GM19463 (cell line): ENCODE measurements around the gene COL4A2.

ENCODE experiments used
- ATAC-seq: cut with Tn5 transposase; IDR thresholded peaks from one replicate; pipeline ENCODE4 v1.9.1; 2021; ENCODE audit warnings: mild to moderate bottlenecking, moderate library complexity; ENCODE audit not compliant: unreplicated experiment

The COL4A2 gene

DNA sequence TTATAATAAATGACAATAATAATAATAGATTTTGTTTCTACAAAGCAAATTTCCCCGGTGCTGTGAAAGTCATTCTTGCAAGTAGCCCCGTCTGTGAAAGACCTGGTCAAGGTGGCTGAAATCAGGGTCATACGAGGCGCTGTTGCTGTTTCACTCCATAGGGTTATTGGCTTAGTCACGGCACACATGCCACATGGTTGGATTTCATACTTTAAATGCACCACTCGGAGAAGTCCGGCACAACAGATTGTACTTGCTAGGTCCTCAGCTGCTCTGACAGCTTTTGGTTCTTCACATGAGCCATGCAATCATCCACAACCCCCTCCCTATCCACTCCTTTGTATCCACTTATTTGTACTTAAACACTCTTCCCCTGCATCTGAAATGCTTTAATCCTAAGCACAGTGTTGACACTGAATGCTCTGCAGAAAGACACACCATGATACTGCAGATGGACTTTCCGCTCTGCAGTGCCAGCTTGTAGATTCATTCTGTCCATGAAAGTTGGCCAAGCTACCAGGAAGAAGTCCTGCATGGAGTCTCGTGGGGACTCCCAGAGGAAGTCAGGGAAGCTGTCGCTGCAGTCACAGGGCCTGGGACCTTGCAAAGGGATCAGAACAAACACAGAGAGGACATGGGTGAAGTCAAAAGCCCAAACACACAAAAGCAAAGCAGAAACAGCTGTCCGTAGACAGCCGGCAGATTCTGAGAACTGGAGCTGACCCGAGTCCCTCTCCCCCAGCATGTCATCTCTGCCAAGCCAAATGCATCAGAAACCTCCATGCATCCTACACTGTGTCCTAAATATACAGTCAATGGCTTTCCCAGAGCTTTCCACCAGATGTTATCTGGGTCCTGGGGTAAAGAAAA, 124.6 kb downstream of the COL4A2 start:
- ATAC-seq: no peak

DNA sequence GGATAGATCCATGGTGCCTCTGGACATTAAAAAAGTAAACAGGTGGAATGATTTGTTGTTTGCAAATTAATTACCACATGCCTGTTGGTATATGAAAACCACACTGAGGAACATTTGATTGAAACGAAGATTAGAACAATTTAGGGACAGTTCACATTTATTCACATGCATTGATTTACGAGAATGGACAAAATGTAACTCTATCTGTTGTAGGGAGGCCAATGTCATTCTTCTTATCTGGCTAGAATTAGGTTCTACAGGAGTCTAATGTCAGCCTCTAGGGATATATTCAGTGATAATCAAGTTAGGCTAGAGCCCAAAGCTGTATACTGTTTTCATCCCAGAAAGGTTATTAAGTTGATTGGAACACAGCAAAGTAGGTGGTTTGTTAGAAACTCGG, 125.4 kb downstream of the COL4A2 start:
- no peak for ATAC-seq

DNA sequence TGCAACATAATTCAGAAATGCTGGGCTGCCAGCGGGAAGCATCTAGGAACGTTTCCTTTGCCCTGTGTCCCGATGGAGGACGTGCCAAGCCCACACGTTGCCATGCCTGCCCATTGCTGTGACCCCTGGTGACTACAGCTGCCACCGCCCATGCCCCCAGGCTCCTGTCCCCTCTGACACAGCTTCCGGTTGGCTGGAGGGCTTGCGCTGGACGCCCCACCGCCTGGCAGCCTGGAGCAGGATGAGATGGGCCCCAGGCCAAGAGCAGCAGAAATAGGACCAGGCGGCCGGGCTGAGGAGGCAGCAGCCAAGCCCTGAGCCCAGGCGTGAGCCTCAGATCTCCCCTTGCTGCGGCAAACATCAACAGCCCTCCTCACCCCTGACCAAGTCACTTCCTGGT, 125.9 kb downstream of the COL4A2 start:
- ATAC-seq: no peak

DNA sequence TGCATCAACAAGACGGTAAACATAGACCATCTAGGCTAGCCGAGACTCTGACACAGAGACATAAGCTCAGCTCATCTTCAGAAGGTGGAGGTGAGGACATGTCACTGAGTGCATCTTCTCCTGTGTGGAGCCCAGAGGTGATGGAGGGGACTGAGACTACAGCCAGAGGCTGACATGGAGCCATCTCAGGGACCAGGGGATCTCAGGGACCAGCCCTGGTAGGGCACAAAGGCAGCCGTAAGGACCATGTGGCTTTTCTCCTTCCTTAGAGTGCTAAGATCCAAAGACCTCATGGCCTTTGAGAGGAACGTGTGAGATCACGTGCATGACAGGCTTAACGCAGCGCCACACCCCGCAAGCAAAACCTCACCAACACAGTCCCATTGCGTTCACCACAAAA, 127.5 kb downstream of the COL4A2 start:
- ATAC-seq: no peak

DNA sequence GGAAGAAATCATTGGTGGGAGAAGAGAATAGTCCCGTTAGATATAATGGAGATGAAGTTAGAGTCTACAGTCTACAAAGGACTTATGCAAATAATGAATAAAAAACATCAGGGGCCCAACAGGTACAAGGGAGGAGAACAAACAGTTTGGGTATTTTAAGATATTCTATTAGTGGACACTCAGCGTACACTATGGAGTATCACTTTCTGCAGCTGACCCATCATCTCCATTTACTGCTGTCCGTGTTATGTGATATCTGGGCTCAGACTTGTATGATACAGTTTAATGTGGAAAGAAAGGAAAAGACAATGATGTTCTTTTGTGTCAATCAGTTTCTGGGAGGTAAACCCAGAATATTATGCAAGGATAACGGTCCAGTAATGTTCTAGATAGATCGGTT, 128.2 kb downstream of the COL4A2 start:
- ATAC-seq: no peak

DNA sequence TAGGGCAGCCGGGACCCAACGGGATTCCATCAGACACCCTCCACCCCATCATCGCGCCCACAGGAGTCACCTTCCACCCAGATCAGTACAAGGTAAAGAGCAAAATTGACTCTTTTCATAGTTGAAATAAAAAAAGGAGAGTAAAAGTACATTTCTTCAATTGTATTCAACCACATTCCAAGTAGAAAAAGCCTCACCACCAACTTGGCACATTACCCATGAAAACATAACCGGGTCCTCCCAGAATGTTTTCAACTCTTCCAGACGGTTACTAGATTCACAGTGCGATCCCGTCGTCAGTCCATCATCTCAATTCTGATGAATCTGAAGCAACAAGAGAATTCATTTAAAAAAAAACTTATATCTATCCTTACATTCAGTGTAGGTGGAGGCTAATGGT, 129.2 kb downstream of the COL4A2 start:
- no peak for ATAC-seq

DNA sequence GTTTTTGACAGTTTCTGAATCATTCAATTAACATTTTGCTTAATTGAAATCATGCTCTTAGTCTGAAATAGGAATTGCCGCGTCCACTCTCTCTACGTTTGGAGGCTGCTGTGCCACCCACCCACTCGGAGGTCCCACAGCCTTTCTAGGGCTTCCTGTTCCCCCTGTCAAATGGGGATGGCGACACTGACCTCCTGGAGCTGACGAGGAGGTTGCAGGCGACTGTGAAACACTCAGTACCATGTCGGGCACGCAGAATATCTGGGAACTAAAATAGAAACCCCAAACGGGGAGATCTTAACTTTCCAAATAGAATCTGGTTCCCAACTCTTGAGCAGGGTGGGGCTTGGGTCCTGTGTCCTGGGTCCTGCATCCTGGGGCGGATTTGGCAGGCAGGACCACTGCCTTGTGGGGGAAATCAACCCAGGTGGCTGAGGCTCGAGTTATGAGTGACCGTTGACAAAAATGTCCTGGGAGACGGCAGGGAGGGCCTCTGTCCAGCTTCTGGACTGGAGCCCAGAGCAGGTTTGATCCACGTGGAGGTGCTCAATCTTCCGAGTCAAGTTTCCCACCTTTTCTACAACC, 129.8 kb downstream of the COL4A2 start:
- ATAC-seq: no peak

DNA sequence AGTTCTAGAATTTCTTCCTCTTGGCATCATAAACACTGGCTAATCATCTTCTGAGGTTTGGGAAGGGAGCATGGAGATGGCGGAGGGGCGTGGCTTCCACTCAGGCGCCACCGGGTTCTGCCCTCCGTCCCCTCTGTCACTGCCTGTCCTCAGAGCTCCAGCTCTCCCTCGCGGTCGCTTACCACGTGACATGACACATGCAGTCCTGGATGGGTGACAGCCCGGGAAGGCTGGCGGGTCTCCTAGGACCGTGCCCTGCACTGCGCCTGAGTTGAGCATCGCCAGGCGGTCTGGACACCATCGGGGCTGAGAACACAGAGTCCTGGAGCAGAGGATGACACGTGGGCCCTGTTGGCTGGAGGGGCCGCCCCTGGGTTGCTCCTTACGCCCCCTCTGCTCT, 131.1 kb downstream of the COL4A2 start:
- no peak for ATAC-seq

DNA sequence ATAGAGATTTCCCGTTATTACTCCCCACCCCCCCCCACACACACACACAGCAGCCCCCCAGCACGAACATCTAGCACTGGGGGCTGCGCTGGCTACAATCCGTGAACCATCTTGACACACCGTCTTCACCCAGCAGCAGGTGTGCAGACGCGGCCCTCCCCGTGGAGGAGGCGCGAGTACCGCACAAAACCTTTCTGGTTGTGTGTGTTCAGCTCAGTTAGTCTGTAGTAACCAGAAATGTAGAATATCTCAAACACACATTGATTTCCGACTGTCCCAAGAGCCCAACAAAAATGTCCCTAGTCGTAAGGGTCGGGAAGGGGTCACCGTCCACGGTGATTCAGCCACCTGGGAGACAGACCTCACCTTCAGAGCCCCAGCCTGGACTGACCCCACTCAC, 131.7 kb downstream of the COL4A2 start:
- ATAC-seq: no peak

DNA sequence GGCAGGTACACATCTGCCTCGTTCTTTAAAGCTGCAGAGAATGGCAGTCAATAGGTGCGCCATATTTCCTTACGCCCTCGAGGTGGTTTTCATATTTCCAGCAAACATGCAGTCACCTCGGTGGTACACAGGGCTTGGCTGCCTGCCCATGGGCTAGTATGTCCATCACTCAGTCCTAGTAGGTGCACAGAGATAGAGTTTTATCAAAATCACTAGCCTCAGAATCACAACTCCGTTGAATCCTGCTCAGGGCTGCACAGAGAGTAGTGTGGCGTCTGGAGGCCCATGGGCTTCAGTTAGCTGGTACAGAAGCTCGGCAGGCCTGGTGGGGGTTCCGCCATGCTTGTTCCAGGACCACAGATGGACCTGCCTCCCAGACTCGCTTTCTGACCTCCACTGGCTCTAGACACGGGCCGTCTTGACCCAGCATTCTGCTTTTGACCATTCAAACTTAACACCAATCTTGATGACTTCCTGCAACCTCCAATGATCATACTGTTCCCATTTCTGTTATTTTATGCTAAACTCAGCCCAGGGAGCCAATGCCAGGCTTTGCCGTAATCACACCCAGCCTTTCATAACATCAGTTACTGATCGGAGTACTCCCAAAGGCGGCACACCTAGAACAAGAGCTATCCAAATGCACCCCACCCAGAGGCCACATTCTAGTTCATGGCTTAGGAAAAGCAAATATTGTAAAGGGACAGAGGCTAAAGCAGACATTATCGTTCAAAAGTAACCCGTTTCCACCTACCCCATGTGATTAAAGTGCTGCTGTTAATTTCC, 134.1 kb downstream of the COL4A2 start:
- ATAC-seq: no peak

DNA sequence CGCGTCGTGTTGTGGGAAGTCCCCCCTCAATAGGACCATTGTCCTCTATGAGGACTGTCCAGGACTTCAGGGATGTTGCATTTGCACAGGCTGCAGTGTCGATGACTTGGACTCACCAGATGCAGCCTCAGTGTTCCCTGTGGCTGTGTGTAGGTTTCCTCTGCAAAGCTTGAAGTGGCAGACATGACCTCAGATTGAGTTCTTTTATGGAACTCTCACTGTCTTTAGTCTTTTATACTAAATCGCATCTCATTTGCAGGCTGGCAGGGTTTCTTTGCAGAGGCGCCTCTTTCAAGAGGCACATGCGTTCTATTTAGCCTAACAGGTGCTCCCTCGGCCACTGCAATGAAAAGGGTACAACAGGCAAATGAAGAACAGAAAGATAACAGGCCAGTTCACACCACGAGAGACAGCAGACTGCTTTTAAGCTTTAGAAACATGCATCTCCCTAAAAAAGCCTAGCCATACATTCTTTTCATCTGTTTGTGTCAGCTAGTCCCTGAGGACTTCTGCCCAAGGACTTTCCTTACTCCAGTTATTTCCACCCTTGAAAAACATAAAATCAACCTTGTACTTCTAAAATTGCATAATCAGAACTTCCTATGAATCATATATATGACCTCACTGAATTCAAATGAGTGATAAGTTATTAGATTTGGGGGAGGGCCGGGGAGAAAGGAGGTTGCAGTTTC, 136.0 kb downstream of the COL4A2 start:
- ATAC-seq: no peak

DNA sequence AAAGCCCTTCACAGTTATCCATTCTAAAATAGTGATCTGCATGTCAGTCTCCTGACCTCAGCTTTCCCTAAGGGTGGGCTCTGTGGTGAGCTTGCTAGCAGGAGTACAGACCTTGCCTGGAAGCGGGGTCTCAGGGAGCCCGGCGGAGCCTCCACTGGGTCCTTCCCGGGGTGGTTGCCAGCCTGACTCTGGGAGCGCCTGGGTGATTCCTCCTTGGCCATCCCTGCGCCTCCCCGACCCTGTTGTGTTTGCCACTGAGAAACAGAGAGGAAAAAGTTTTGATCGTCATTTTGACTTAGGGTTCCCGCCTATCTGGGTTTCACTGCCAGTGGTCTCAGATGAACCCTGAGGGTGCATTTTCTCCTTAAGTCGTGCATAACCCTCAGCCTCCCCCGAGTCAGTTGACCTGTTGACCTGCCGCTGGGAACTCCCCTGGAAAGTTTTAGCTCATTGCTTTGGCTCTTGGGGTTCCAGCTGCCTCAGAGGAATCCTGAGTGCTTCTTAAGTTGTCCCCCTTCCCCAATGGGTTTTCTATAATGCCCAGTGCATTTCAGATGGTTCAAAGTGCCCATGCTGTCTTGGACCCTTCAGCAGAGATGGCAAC, 136.6 kb downstream of the COL4A2 start:
- ATAC-seq: peak; percentile 19

DNA sequence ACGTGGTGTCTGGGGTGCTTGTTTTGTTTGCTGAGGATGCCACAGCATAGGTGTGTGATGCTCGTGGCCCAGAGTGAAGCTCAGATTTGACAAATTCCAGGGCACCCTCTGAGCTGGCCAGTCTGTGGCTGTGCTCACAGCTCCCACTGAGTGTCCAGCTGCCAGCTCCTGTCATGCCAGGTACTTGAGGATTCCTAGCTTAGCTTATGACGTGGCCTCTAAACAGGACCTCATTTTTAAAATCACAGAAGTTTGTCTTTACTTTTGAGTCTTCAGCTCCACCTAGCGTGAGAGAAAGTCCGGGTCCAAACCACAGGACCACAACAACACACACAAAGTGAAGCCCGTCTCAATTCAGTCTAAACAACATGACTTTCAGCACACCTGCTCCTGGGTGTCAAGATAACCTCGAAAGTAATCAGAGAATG, 137.2 kb downstream of the COL4A2 start:
- ATAC-seq: peak; percentile 36

DNA sequence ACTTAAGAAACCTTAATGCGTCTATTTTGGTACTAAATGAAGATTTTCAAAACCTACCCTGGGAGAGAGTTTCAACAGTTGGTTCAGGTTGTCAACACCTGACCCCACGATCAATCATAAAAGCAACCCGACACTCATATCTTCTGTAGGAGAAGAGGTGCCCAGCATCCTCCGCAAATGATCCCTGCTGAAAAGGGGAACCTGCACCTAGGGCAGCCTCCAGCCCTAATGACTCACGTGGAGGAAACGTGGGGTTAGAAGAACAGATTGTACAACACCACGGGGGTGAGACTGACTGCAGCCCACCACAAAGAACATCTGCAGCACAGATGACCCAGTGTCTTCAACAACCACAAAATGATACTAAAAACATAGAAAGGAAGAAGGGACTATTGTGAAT, 138.1 kb downstream of the COL4A2 start:
- peak; percentile 49 for ATAC-seq

DNA sequence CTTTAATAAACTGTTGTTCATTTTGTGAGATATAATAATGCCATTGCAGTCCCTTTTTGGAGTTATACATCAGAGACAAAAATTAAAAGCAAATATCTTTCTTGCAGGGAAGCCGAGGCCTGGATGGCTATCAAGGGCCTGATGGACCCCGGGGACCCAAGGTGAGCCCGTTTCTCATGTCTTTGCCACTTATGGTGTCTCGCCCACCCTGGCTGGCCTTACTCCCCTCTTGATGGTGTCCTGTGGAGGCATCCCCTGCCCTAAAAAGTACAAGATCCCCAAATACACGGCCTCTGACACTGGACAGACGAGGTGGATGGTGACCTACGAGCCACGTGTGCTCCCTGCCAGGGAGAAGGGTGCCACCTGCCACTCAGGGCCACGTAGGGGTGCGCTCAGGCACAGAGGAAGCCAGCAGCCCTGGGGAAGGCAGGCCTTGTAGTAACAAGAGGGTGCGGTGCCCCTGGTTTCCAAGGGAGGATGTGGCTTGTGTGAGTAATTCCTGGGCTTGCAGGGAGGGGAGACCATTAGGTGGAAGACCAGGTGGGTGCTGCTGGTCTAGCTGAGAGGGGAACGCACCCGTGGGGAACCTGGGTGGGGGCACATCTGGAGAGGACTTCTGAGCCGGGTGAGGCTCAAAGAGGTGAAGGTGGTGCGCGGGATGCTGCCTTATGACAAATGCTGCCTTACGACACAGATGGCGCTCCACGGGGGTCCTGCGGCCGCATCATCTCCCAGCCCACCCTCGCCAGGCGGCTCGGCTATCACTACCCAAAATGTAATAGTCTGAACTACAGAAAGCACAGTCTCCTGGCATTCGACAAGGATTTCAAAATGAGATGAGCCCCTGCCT, 138.9 kb downstream of the COL4A2 start:
- ATAC-seq: no peak

DNA sequence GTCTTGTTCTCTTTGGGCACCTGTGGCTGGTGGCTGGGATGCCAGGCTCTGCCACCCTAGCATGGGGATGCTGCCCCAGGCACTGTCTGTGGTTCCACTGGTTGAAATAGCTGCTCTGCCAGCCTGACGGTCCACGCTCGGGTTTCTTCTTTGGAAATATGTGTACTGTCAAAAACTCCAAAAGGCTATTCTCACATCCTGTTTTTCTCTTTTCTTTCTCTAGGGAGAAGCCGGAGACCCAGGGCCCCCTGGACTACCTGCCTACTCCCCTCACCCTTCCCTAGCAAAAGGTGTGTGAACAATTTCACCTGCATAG, 139.4 kb downstream of the COL4A2 start:
- no peak for ATAC-seq

DNA sequence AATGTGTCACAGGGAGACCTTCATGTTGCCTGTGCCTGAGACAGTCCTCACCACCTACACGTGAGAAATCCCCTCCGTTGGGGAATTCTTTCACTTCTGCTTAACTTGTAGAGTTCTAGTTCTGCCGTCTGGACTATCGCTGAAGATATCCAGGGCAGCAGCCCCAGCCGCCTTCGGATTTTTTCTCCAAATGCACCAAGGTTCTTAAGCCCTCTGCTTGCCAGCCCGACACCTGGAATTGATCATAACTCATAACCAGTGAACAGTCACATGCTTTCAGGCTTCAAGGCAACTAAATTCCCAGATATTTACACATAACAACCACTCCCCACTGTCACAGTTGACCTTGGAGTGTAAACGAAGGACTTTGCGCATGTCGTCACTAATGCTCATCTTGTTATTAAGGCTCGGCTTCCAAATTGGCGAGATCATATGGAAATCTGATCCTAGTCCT, 140.0 kb downstream of the COL4A2 start:
- peak; percentile 53 for ATAC-seq

DNA sequence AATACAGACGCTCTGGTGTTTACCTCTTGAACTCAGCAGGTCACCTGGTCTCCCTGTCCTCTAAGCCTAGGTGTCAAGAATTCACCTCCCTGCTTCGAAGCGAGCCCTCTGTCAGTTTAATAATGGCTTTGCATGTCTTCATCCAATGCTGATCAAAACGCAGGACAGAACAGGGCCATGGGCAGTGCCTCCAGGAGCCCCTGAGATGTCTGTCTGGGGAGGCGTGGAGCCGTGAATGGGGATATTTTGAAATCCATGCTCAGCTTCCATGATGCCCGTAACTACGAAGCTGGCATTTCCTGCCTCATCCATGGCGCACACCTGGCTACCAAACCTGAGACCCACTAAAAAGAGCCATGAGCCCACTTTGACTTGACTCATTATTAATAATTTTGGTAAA, 140.7 kb downstream of the COL4A2 start:
- no peak for ATAC-seq

DNA sequence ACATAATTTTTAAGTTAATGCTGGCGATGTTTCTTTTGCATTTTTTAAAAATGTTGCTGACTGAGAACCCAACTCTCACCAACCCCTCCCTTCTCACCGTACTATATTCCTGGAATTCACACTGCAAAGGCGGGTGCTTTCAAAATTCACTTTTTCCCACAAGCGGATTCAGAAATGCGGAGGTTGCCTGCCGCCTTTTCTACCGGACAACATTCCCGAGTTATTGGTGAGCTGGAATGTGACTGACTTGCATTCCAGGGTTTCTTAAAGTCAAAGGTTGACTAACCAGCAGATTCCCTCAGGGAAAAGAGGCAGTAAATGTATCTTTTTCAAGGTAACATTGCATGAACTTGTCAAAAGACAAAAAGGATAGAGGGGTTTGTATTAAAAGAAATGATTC, 141.1 kb downstream of the COL4A2 start:
- ATAC-seq: no peak

DNA sequence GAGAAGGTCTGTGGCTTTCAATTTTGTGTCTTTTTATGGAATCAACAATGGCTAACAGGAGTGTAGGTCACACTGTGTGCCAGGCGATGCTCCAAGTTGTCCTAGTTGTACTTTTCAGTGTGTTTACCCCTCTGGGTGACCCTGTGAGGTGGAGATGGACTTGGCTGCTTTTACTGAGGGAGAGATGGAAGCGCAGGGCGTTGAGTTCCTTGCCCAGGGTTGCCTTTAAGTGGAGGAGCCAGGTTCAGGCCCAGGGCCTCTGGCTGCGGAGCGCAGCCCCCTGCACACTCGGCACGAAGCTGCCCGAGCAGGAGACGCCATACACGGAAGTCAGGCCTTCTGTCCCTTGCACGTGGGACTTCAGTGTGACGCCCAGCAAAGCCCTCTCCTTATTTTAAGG, 141.6 kb downstream of the COL4A2 start:
- no peak for ATAC-seq
